GM19463 (cell line): Measurements from ENCODE around the gene APRT.
A peak's percentile ranks its signal among the peaks of the same experiment; 100 is the strongest.

ENCODE experiments used
- ATAC-seq: cut with Tn5 transposase; IDR thresholded peaks from one replicate; pipeline ENCODE4 v1.9.1; 2021; ENCODE audit warnings: mild to moderate bottlenecking, moderate library complexity; ENCODE audit not compliant: unreplicated experiment

The APRT gene

GRCh38 chr16:88809068-88809675, 2.6 kb downstream of the APRT start:
- no peak for ATAC-seq

- no peak for ATAC-seq
These were observed 3.9 kb downstream of the APRT start for GRCh38 chr16:88807626-88808453.

- no peak for ATAC-seq
These were observed 4.5 kb downstream of the APRT start for GRCh38 chr16:88807142-88807625.

- ATAC-seq, result no peak
These were observed 5.1 kb downstream of the APRT start for GRCh38 chr16:88806491-88807111.

GRCh38 chr16:88805887-88806393, 5.8 kb downstream of the APRT start:
- no peak for ATAC-seq

GRCh38 chr16:88805340-88805715, 6.4 kb downstream of the APRT start:
- no peak for ATAC-seq

GRCh38 chr16:88804552-88805339, 7.0 kb downstream of the APRT start:
- ATAC-seq, result no peak

GRCh38 chr16:88804173-88804551, 7.6 kb downstream of the APRT start:
- no peak for ATAC-seq

GRCh38 chr16:88803264-88803987, 8.3 kb downstream of the APRT start, which contains the start of gene CDT1:
TSS of gene CDT1 (plus strand) at chr16:88803789. CDS start at chr16:88803832, 43 bp downstream.
- peak; percentile 56 for ATAC-seq

- no peak for ATAC-seq
These were observed 11.5 kb downstream of the APRT start for GRCh38 chr16:88800277-88800592.

GRCh38 chr16:88799569-88800276, 12.0 kb downstream of the APRT start:
- no peak for ATAC-seq

- no peak for ATAC-seq
These were observed 12.8 kb downstream of the APRT start for GRCh38 chr16:88798772-88799455.

GRCh38 chr16:88798073-88798472, 13.7 kb downstream of the APRT start:
- ATAC-seq, result no peak

- no peak for ATAC-seq
These were observed 15.4 kb downstream of the APRT start for GRCh38 chr16:88796278-88796677.

- no peak for ATAC-seq
These were observed 18.3 kb downstream of the APRT start for GRCh38 chr16:88793251-88793954.

- no peak for ATAC-seq
These were observed 19.0 kb downstream of the APRT start for GRCh38 chr16:88792668-88793250.

GRCh38 chr16:88792078-88792550, 19.6 kb downstream of the APRT start:
- ATAC-seq, result no peak
